ENCODE data around the gene PLCE1. TPM values are rescaled to one million over a fixed set of nuclear protein-coding genes. Genes with fewer than 3 reads are reported as not detected.

The PLCE1 gene
- total and polyA plus RNA-seq, 4 donors = 1.5 to 15.7 (median 5.2) TPM

- DNase-seq = no peak
- ATAC-seq (ENCODE audit: insufficient read depth, low FRiP score) = no peak
- peaks cover 2 to 18% (median 10%) of the 10 kb centered on the region in 4 donors for H3K9me3 ChIP-seq (ENCODE audit: control insufficient read depth in 4 of 4, insufficient read depth in 3 of 4, low read length in 3 of 4)
- H3K27me3 ChIP-seq (ENCODE audit: control insufficient read depth in 3 of 3, insufficient read depth in 3 of 3, low read length in 2 of 3) = no peaks in the 10 kb centered on the region
- H3K36me3 ChIP-seq (ENCODE audit: control insufficient read depth in 4 of 4, insufficient read depth in 4 of 4, low read length in 4 of 4) = peaks cover 0 to 5% (median 2%) of the 10 kb centered on the region in 4 donors
- no peak overlapping the region for H3K27ac ChIP-seq (ENCODE audit: low read depth in 1 of 2, low read length in 1 of 2)
- H3K4me3 ChIP-seq = no peak overlapping the region
- no peak overlapping the region for H3K9ac ChIP-seq (ENCODE audit: insufficient read depth in 1 of 2, low read length in 2 of 2)
- no peak for TF ChIP-seq CTCF (IDR thresholded peaks at IDR 0.05; ENCODE audit: control extremely low read depth, extremely low read depth)
- no peaks in the 10 kb centered on the region for H3K4me1 ChIP-seq (ENCODE audit: control insufficient read depth in 5 of 5, insufficient read depth in 5 of 5, low read length in 5 of 5)
Observed at GRCh38 chr10:94029955-94030354, 36.2 kb downstream of the PLCE1 start.

- no peaks in the 10 kb centered on the region for H3K4me1 ChIP-seq (ENCODE audit: control insufficient read depth in 5 of 5, insufficient read depth in 5 of 5, low read length in 5 of 5)
- no peak overlapping the region for H3K4me3 ChIP-seq
- H3K9me3 ChIP-seq (ENCODE audit: control insufficient read depth in 4 of 4, insufficient read depth in 3 of 4, low read length in 3 of 4) = no peaks in the 10 kb centered on the region
- H3K36me3 ChIP-seq (ENCODE audit: control insufficient read depth in 4 of 4, insufficient read depth in 4 of 4, low read length in 4 of 4) = peaks cover 0 to 5% (median 2%) of the 10 kb centered on the region in 4 donors
- DNase-seq (no peak), ATAC-seq (ENCODE audit: insufficient read depth, low FRiP score) (no peak)
- no peak overlapping the region for H3K9ac ChIP-seq (ENCODE audit: insufficient read depth in 1 of 2, low read length in 2 of 2)
- WGBS, 2 donors = 71 to 77% methylated on average over 3 of the region's 3 CpGs
- no peak for TF ChIP-seq CTCF (IDR thresholded peaks at IDR 0.05; ENCODE audit: control extremely low read depth, extremely low read depth)
- H3K27me3 ChIP-seq (ENCODE audit: control insufficient read depth in 3 of 3, insufficient read depth in 3 of 3, low read length in 2 of 3) = no peaks in the 10 kb centered on the region
- H3K27ac ChIP-seq (ENCODE audit: low read depth in 1 of 2, low read length in 1 of 2) = no peak overlapping the region
Observed at GRCh38 chr10:94035982-94036765, 42.4 kb downstream of the PLCE1 start.

DNA sequence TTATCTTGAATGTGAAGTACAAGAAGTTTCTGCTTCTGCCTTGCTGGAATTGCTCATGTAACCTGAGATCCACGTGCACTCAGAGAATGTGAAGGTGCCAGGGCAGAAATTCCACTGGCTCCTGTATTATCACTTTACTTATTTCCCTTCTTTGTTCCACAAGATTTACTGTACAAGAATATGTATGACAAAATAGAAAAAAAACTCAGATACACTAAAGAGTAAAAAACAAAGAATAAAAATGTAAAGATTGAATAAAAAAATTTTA, 43.0 kb downstream of the PLCE1 start:
- 35 to 69% methylated on average over 1 of the region's 1 CpG for WGBS, 2 donors
- no peaks in the 10 kb centered on the region for H3K4me1 ChIP-seq (ENCODE audit: control insufficient read depth in 5 of 5, insufficient read depth in 5 of 5, low read length in 5 of 5)
- no peak for TF ChIP-seq CTCF (IDR thresholded peaks at IDR 0.05; ENCODE audit: control extremely low read depth, extremely low read depth)
- ATAC-seq (ENCODE audit: insufficient read depth, low FRiP score) (no peak), DNase-seq (peak in 2 of 3 donors; percentile 22 to 50)
- no peak overlapping the region for H3K9ac ChIP-seq (ENCODE audit: insufficient read depth in 1 of 2, low read length in 2 of 2)
- H3K27me3 ChIP-seq (ENCODE audit: control insufficient read depth in 3 of 3, insufficient read depth in 3 of 3, low read length in 2 of 3) = no peaks in the 10 kb centered on the region
- no peak overlapping the region for H3K4me3 ChIP-seq
- H3K36me3 ChIP-seq (ENCODE audit: control insufficient read depth in 4 of 4, insufficient read depth in 4 of 4, low read length in 4 of 4) = peaks cover 0 to 3% (median 0%) of the 10 kb centered on the region in 4 donors
- H3K27ac ChIP-seq (ENCODE audit: low read depth in 1 of 2, low read length in 1 of 2) = no peak overlapping the region
- no peaks in the 10 kb centered on the region for H3K9me3 ChIP-seq (ENCODE audit: control insufficient read depth in 4 of 4, insufficient read depth in 3 of 4, low read length in 3 of 4)

GRCh38 chr10:94037286-94037685, 43.6 kb downstream of the PLCE1 start:
- H3K36me3 ChIP-seq (ENCODE audit: control insufficient read depth in 4 of 4, insufficient read depth in 4 of 4, low read length in 4 of 4) = peaks cover 0 to 3% (median 0%) of the 10 kb centered on the region in 4 donors
- no peak for TF ChIP-seq CTCF (IDR thresholded peaks at IDR 0.05; ENCODE audit: control extremely low read depth, extremely low read depth)
- H3K9ac ChIP-seq (ENCODE audit: insufficient read depth in 1 of 2, low read length in 2 of 2) = no peak overlapping the region
- 74 to 75% methylated on average over 3 of the region's 3 CpGs for WGBS, 2 donors
- DNase-seq = no peak
- ATAC-seq (ENCODE audit: insufficient read depth, low FRiP score) = no peak
- no peaks in the 10 kb centered on the region for H3K4me1 ChIP-seq (ENCODE audit: control insufficient read depth in 5 of 5, insufficient read depth in 5 of 5, low read length in 5 of 5)
- no peak overlapping the region for H3K4me3 ChIP-seq
- H3K27me3 ChIP-seq (ENCODE audit: control insufficient read depth in 3 of 3, insufficient read depth in 3 of 3, low read length in 2 of 3) = no peaks in the 10 kb centered on the region
- no peak overlapping the region for H3K27ac ChIP-seq (ENCODE audit: low read depth in 1 of 2, low read length in 1 of 2)
- H3K9me3 ChIP-seq (ENCODE audit: control insufficient read depth in 4 of 4, insufficient read depth in 3 of 4, low read length in 3 of 4) = no peaks in the 10 kb centered on the region

Measured in lung (tissue), 12 donors.